Glomerular visceral epithelial cell (primary cell): ENCODE results near the gene FIZ1.
A peak's percentile ranks its signal among the peaks of the same experiment; 100 is the strongest.
"Not testable (repeated sequence)": the region's sequence is repeated elsewhere in the genome, so short reads cannot be mapped to it uniquely, and the experiment has no call there.

Experiments
- DNase-seq: peaks from one replicate; pipeline ENCODE4 v3.0.0-alpha.2; 2016; ENCODE audit errors: extremely low spot score

FIZ1 gene

DNA sequence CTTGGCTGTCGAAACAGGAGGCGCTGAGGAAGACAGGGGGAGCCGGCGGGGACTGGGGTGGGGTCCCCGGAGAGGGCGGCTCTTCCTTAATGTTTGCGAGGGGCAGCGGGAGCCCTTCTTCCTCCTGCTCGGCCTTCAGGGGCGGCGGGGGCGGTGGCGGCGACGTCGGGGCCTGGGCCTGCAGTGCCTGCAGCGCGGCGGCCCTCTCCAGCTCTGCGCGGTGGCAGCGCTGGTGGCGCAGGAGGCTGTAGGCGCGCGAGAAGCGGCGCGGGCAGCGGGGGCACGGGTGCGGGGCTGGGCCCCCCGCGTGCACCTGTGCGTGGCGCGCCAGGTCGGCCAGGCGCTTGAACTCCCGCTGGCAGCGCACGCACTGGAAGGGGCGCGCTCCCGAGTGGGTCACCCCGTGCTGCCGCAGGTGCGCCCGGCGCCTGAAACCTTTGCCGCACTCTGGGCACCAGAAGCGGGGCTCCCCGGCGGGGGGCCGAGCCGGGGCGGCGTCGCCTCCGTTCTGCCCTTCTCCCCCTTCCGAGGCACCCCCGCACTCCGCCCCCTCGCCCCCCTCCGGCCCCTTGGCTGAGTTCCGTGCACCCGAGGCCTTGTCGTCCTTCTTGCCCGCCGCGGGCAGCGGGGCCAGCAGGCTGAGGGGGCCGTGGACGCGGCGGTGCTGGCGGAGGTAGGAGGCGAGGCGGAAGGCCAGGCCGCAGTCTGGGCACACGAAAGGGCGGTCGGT, 21.1 kb downstream of the FIZ1 start:
- no peak for DNase-seq

DNA sequence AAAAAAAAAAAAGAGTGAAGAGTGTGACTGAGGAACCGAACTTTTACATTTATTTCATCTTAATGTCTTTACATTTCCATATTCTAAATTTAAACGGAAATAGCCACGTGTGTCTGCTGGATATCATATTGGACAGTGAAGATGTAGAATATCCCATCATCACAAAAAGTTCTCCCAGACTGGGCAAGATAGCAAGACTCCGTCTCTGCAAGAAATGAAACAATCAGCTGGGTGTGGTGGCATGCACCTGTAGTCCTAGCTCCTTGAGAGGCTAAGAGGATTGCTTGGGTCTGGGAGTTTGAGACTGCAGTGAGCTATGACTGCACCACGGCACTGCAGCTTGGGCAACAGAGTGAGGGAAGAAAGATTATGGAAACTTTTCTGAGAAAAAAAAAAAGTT, 22.6 kb downstream of the FIZ1 start:
- no peak for DNase-seq

DNA sequence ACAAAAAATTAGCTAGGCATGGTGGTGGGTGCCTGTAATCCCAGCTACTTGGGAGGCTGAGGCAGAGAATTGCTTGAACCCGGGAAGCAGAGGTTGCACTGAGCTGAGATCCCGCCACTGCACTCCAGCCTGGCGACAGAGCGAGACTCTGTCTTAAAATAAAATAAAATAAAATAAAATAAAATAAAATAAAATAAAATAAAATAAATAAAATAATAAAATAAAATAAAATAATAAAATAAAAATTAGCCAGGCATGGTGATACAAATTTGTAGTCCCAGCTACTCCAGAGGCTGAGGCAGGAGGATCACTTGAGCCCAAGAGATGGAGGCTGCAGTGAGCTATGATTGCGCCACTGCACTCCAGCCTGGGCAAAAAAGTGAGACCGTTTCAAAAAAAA, 25.4 kb downstream of the FIZ1 start:
- not testable (repeated sequence) for DNase-seq

DNA sequence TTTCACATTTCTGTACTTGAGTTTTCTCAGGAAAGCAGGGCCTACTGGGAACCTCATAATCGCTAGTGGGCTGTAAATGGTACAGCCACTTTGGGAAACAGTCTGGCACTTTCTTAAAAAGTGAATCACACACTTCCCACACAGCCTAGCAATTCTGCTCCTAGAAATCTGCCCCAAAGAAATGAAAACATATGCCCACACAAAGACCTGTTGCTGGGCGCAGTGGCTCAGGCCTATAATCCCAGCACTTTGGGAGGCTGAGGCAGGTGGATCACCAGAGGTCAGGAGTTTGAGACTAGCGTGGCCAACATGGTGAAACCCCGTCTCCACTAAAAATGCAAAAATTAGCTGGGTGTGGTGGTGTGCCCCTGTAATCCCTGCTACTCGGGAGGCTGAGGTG, 29.8 kb downstream of the FIZ1 start:
- DNase-seq = not testable (repeated sequence)

DNA sequence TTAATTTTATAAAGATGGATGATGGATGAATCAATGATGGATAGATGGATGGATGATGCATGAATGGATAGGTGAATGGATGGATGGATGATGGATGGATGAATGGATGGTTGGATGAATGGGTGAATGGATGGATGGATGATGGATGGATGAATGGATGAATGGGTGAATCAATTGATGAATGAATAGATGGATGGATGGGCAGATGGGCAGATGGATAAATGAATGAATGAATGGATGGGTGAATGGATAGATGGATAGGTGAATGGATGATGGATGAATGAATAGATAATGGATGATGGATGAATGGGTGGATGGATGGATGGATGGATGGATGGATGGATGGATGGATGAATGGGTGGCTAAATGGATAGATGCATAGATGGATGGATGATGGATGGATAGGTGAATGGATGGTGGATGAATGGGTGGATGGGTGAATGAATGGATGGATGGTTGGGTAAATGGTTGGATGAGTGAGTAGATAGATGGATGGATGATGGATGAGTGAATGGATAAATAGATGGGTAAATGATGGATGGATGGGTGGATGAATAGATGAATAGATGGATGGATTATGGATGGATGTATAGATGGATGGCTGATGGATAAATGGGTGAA, 31.5 kb downstream of the FIZ1 start:
- no peak for DNase-seq

DNA sequence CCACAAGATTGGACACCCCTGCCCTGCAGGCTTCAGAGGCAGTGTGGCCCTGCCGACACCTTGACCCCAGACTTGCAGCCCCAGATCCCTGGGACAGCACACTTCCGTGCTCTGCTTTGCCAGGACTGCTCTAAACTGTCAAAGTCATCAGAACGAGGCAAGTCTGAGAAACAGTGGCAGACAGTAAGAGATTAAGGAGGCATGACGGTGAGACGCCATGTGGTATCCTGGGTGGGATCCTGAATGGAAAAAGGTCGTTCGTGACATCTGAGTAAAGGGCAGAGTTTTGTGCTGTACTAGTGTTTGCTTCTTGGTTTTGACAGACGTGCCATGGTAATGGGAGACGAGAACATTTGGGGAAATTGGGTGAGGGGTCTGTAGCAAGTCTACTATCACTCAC, 32.5 kb downstream of the FIZ1 start:
- no peak for DNase-seq

DNA sequence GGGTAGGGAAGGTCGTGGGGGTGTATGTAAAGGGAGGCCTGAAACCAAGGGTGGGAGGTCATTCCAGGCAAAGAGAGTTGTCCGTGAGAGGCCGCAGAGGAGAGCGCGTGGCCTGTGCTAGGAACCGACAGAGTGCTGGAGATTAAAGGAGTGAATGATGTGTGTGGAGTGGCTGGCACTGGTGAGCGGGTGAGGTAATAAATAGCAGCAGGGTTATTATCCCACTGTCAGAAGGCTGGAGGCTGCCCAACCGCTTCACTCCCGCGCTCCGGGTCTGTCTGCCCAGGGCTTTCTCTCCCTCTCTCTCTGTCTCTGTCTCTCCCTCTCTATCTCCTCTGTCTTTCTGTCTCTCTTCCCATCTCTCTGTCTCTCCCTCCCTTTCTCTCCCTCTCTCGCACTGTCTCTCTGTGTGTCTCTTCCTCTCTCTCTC, 36.0 kb downstream of the FIZ1 start:
- no peak for DNase-seq

DNA sequence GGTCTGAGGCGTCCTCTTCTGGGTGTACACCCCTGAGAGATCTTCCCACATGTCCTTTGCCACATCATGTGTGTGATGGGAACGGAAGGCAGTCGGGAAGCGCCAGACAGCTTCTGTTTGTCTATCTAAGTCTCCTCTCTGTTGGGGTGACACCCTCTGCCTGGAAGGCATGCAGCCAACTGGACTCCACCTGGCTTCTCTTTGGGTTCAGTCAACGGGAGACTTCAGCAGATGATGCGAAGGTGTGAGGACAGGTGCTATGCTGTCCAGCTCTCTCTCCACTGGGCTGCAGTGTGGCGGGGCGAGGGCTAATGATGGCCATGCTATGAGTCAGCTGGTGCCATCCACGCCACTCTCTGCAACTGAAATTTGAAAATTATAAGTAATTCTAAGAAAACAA, 39.6 kb downstream of the FIZ1 start:
- DNase-seq = no peak

DNA sequence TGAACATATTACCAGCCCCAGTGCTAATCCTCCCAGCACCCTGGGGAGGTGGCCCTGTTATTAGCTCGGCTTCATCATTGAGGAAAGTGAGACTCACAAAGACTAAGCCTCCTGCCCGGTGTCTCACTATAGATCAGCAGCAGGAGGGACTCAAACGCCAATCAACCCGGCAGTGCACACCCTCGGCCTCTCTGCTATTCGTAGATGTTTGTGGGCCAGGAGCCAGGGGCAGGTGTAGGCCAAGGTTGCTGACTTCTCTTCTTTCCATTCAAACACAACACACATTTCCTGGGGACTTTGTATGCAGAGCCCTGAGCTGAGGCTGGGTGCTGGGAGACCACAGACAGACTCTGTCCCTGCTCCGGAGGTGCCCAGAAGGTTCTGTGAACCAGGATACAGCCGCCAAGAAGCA, 44.6 kb downstream of the FIZ1 start:
- DNase-seq = no peak

DNA sequence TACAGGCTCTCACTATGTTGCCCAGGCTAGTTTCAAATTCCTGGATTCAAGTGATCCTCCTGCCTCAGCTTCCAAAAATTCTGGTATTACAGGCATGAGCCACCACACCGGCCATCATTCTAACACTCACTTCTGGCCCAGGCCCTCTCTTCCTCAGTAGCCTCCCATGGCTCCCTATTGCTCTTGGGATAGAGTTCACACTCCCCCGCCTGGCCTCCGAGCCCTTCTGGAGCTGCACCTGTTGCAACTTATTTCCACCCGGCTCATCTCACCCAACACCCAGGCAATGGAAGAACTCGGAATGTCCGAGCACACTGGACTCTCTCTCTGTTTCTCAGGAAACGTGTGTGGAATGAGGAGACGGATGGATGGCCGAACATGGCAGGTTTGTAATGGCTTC, 45.0 kb downstream of the FIZ1 start:
- no peak for DNase-seq

DNA sequence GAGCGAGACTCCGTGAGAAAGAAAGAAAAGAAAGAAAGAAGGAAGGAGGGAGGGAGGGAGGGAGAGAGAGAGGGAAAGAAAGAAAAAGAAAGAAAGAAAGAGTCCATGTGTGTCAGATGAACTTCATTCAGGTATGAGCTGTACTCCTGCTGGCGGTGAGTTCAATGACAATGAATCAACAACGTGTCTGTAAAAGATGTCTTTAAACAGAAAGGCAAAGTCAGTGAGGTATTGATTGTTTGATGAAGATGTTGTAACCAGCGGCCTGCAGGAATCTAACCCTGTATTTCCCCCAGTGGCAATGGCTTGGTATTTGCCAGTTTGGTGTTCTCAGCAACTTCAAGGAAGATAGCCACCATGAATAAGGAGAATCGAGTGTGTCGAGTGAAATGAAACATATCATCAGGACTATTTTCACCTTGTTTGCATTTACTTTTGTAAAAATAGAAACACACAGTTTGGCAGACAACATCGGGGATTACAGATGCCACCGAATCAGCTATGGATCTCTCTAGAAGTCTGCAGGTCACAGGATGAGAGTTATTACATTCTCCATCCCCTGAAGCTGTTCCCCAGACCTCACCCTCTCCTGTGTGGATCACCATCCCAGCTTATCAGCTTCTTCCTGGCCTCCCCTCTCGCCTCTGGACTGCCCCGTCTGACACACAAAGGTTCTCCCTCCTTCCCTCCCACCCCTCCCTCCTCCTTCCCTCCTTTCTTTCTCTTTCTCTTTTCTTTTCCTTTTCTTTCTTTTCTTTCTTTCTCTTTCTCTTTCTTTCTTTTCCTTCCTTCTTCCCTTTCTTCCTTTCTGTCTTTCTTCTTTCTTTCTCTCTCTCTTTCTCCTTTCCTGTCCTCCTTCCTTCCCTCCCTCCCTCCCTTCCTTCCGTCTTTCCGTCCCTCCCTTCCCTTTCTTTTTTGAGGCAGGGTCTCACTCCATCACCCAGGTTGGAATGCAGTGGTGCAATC, 45.8 kb downstream of the FIZ1 start:
- DNase-seq = no peak

DNA sequence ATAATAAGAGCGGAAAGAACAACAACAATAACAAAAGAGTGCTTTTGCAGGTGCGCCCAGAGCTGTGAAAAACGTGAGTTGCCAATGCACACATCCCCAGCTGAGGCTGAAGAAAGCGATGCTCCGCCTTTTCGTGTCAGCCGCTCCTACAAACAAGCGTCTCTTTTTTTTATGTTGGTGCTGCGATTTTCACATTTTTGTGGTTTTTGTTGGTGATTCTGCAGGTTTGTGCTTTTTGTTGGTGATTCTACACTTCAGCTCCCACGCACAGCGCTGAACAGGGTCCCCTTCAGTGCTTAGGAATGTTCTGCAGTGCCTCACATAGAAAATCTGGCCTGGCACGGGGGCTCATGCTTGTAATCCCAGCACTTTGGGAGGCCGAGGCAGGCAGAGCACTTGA, 46.7 kb downstream of the FIZ1 start:
- peak; percentile 45 for DNase-seq

DNA sequence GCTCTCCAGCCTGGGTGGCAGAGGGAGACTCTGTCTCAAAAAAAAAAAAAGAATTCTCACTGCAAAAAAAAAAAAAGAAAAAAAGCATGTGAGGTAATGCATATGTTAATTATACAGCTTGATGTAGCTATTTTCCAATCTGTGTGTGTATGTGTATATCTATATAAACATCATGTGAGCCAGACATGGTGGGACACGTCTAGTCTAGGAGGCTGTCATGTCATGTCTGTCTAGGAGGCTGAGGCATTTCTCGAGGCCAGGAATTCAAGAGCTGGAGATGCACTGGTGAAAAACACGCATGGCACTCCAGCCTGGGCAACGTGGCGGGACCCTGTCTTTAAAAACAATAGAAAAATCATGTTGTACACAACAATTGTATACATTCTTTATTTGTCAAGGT, 47.1 kb downstream of the FIZ1 start:
- no peak for DNase-seq

DNA sequence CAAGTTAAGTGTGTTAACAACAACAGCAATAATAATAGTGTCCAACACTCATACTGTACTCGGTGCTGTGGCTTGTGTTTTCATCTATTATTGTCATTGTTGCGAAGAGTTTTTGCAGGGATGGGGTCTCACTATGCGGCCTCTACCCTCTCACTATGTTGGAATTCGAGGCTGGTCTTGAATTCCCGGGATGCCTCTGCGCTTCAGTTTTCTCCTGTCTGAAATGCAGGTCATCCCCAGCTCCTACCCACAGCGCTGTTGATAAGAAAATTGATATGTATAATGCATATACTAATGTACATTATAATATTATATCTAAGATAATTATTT, 49.0 kb downstream of the FIZ1 start:
- DNase-seq = no peak

DNA sequence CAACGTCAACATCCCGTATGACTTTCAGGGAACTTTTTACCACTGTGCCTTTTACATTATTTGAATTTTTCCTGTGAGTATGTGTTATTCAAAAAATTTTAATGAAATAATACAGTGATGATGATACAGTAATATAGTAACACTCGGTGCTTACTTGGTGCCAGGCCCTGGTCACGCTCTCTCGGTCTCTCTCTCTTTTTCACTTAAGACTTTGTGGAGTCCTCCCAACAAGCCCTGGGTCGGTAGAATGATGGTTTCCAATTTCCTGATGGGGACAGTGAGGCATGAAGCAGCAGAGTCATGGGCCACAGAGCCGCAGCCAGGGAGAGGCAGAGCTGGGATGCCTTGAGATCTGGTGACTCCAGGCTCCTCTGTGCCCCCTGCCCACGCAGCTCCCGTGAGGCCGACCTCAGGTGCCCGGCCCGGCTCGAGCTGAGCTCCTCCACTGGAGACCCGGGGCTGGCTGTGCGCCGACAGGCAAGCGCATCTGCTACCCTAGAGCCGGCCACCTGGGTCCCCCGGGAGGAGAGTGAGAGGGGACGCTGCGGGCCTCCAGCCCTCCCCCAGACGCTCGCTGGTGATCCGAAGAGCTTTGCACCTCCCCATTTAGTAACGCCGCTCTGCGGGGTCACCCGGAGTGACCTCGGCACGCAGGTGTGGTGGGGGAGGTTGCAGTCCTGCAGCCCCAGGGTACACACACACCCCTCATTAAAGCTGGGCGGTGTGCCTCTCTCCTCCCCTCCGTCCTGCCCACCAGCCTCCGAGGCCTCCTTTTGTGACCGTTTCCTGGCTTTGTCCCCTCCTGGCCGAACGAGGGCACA, 49.6 kb downstream of the FIZ1 start:
- DNase-seq = peak; percentile 86

DNA sequence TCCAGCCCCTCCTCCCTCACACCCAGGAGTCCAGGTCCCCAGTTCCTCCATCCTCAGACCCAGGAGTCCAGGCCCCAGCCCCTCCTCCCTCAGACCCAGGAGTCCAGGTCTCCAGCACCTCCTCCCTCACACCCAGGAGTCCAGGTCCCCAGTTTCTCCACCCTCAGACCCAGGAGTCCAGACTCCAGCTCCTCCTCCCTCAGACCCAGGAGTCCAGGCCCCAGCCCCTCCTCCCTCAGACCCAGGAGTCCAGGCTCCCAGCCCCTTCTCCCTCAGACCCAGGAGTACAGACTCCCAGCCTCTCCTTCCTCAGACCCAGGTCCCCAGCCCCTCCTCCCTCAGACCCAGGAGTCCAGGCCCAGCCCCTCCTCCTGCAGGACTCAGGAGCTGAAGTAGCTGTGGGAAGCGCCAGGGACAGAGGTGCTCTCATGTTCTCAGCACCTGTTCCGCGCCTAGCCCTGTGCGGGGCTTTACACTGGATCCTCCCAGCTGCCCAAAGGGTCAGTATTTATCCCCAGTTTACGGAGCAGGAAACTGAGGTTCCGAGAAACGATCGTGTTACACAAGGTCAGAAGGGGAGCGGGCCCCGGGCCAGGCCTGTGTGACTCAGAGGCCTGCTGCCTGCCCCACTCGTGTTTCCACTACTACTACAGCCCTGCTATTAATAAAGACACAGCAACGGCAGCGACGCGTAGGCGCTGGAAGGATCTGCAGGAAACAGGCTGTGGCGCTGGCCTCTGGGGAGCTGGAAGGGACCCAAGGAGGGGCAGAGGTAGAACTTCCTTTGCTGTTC, 52.3 kb downstream of the FIZ1 start:
- DNase-seq = peak; percentile 17

DNA sequence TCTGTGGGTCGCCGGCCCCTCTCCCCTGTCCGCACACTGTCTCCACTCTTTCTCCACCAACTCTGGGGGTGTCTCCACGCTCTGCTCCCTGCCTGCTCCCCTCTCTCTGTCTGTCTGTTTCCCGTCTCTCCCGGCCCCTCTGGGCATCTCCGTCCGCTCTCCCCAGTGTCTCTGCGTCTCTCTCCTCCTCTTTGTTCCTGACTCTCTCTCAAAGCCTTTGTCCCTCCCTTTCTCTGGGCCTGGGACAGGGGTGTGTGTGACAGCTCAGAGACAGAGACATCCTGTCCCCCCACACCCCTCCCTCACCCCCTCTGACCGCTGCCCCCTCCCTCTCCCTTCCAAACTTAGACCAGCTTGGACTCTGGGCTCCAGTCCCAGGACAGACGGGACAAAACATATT, 53.3 kb downstream of the FIZ1 start:
- DNase-seq = no peak

DNA sequence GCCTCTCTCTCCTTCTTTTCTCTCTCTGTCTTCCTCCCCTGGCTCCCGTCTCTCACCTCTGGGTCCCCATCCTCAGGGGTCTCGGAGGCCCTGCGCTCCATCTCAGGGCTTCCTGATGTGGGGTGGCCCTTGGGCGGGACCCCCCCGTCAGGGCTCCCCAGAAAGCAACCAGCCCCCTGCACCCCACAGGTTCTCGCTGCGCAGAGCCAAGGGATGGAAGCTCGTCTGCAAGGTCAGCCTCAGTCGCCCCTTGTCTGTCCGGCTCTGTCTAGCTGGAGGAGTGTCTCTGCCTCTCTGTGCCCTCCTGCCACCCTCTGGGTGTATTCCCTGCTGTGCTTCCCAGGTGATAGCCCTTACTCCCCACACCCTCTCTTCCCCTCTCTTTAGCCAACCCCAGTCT, 53.9 kb downstream of the FIZ1 start, which contains the start of gene SBK3:
SBK3 (minus strand) TSS at position 101 of the 400 bp plus-strand sequence; CDS start at position 101, 0 bp downstream.
- DNase-seq = no peak

DNA sequence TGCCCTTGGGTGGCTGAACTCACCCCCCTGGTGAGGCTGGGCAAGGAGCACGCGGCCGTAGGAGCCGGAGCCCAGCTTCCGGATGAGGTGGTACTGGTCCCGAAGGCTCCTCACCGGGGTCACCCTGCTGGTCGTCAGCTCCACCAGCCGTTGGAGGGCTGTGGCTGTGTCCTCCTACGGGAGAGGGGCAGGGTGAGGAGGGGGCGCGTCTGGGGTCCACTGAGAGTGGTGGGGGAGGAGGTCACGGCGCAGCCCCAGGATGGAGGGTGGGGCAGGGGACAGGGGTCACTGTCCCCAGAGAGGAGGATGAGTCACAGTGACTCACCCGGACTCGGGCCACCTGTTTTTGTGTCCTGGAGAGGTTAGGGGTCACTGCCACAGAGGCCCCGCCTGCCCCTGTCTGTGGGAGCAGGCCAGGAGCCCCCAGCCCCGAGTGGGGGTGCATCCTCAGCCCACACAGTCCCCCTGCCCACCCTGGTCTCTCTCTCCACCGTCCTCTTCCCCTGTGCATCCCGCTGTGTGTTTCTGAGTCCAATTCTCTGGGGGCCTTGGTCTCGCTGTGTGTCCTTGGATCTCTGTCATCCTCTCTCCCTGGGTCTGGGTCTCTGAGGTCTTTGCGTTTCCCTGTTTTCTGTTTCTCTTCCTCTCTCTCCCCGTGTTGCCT, 54.4 kb downstream of the FIZ1 start:
- DNase-seq = no peak

DNA sequence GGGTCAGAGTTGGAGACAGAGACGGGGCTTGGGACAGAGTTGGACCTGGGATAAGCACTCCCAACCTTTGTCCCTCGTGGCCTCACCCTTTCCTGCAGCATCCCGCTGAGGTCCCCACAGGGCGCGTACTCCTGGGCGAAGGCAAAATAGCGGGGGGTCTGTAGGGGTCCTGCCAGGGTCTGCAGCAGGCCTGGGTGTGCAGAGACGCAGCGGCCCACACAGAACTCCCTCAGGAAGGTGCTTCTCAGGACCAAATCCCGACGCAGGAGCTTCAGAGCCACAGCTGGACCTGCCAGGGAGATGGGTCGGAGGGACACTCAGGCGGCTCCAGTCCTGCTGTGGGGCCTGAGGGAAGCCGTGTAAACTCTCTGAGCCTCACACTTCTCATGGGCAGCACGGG, 55.3 kb downstream of the FIZ1 start:
- no peak for DNase-seq
